HepG2 (cell line): ENCODE data around the gene STYK1. TPM values are rescaled to one million over a fixed set of nuclear protein-coding genes. Genes with fewer than 3 reads are reported as not detected.

Experiments used
- ATF1 ChIP-seq: IDR thresholded peaks from 2 replicates; pipeline ENCODE4 v1.6.1; 2016; ENCODE audit warnings: mild to moderate bottlenecking, control low read depth
- CHCHD3 ChIP-seq: sonication (generic); formaldehyde crosslinking; IDR thresholded peaks from 2 replicates; pipeline ENCODE4 v1.8.0; 2022; ENCODE audit warnings: mild to moderate bottlenecking, missing genetic modification reagents, moderate library complexity
- EEA1 ChIP-seq: sonication (generic); formaldehyde crosslinking; IDR thresholded peaks from 2 replicates; pipeline ENCODE4 v1.5.1; 2020; ENCODE audit warnings: mild to moderate bottlenecking, missing genetic modification reagents, borderline replicate concordance
- ELF4 ChIP-seq: sonication (generic); formaldehyde crosslinking; IDR thresholded peaks from 2 replicates; pipeline ENCODE4 v1.5.0; 2020; ENCODE audit warnings: missing genetic modification reagents, mild to moderate bottlenecking, moderate library complexity, borderline replicate concordance
- FOXP1 ChIP-seq, 2 experiments: fragments of 450-650 bp in 1 of 2; IDR thresholded peaks; 2 replicates each; pipeline ENCODE4 v1.6.1; 2017 to 2018; ENCODE audit warnings: antibody characterized with exemption in 1 of 2
- GATAD1 ChIP-seq: IDR thresholded peaks from 2 replicates; pipeline ENCODE4 v1.6.1; 2016; ENCODE audit warnings: missing genetic modification reagents, missing compliant biosample characterization
- GLI4 ChIP-seq: sonication (generic); formaldehyde crosslinking; IDR thresholded peaks from 2 replicates; pipeline ENCODE4 v1.5.1; 2020; ENCODE audit warnings: missing genetic modification reagents, mild to moderate bottlenecking, moderate library complexity, borderline replicate concordance
- JUNB ChIP-seq: sonication (generic); formaldehyde crosslinking; IDR thresholded peaks from 2 replicates; pipeline ENCODE4 v1.8.0; 2022; ENCODE audit warnings: missing genetic modification reagents, mild to moderate bottlenecking, borderline replicate concordance
- MAF1 ChIP-seq: sonication (generic); formaldehyde crosslinking; IDR thresholded peaks from 2 replicates; pipeline ENCODE4 v1.5.0; 2020; ENCODE audit warnings: missing genetic modification reagents, borderline replicate concordance
- MNT ChIP-seq: fragments of 450-650 bp; IDR thresholded peaks from 2 replicates; pipeline ENCODE4 v1.6.1; 2016
- MXI1 ChIP-seq: IDR thresholded peaks from 3 replicates; pipeline ENCODE4 v1.6.1; 2012; ENCODE audit warnings: low read depth, low read length, inconsistent platforms, borderline replicate concordance
- RNF2 ChIP-seq: fragments of 450-650 bp; conservative IDR thresholded peaks from 2 replicates; pipeline ENCODE4 v1.6.1; 2016; ENCODE audit warnings: low read depth
- SOX5 ChIP-seq: IDR thresholded peaks from 2 replicates; pipeline ENCODE4 v1.6.1; 2016; ENCODE audit warnings: borderline replicate concordance
- TBX2 ChIP-seq: sonication (generic); formaldehyde crosslinking; IDR thresholded peaks from 2 replicates; pipeline ENCODE4 v1.5.0; 2020; ENCODE audit warnings: missing genetic modification reagents, mild to moderate bottlenecking, borderline replicate concordance
- TEAD3 ChIP-seq: optimal IDR thresholded peaks from 2 replicates; pipeline ENCODE3; 2016; ENCODE audit warnings: borderline replicate concordance
- ZBTB1 ChIP-seq: sonication (generic); formaldehyde crosslinking; IDR thresholded peaks from 2 replicates; pipeline ENCODE4 v1.4.0; 2020; ENCODE audit warnings: missing genetic modification reagents, borderline replicate concordance
- ZBTB39 ChIP-seq: sonication (generic); formaldehyde crosslinking; IDR thresholded peaks from 2 replicates; pipeline ENCODE4 v1.5.0; 2020; ENCODE audit warnings: missing genetic modification reagents
- ZNF431 ChIP-seq: sonication (generic); formaldehyde crosslinking; IDR thresholded peaks from 2 replicates; pipeline ENCODE4 v1.9.0; 2022; ENCODE audit warnings: missing genetic modification reagents, low read depth, mild to moderate bottlenecking, borderline replicate concordance
- ZNF724P ChIP-seq: sonication (generic); formaldehyde crosslinking; IDR thresholded peaks from 2 replicates; pipeline ENCODE4 v1.8.0; 2022; ENCODE audit warnings: missing genetic modification reagents, borderline replicate concordance
- ZSCAN21 ChIP-seq: sonication (generic); formaldehyde crosslinking; IDR thresholded peaks from 2 replicates; pipeline ENCODE4 v1.8.0; 2022; ENCODE audit warnings: mild to moderate bottlenecking, missing genetic modification reagents, moderate library complexity, borderline replicate concordance
- polyA plus RNA-seq, 8 experiments: library from polyadenylated mRNA; depleted of rRNA in 3 of 8; stranded (reverse) in 7 of 8; unstranded in 1 of 8; fragments of >200 nt; fragmentation: Illumina TruSeq in 4 of 8; extraction: Trizol in 4 of 8; gene quantifications; 2 replicates each; pipeline versions ENCODE4 v1.2.1 to v1.2.3, GENCODE V29; 2011 to 2016; ENCODE audit warnings: low read depth in 4 of 8, missing spikeins in 1 of 8, mixed read lengths in 1 of 8; ENCODE audit not compliant: insufficient read depth in 1 of 8
- total RNA-seq, 5 experiments: library from RNA; depleted of rRNA; stranded (reverse); fragments of >200 nt; fragmentation: Illumina TruSeq; extraction: Trizol; gene quantifications; 2 replicates each; pipeline ENCODE4 v1.2.3, GENCODE V29; 2016; ENCODE audit warnings: low read depth in 1 of 5
- TF ChIP-seq, protein P1 (sequence below): sonication (generic); formaldehyde crosslinking; IDR thresholded peaks from 2 replicates; pipeline ENCODE4 v1.4.0; 2020; ENCODE audit warnings: mild to moderate bottlenecking, missing genetic modification reagents
- TF ChIP-seq, protein P2 (sequence below): sonication (generic); formaldehyde crosslinking; IDR thresholded peaks from 2 replicates; pipeline ENCODE4 v1.5.1; 2020; ENCODE audit warnings: missing genetic modification reagents, mild to moderate bottlenecking, borderline replicate concordance

Gene STYK1
- total and polyA plus RNA-seq, 2 of the 13 experiments (the other 11 are each of a cell fraction or from before 2014, with no cell fraction given): not detected

DNA sequence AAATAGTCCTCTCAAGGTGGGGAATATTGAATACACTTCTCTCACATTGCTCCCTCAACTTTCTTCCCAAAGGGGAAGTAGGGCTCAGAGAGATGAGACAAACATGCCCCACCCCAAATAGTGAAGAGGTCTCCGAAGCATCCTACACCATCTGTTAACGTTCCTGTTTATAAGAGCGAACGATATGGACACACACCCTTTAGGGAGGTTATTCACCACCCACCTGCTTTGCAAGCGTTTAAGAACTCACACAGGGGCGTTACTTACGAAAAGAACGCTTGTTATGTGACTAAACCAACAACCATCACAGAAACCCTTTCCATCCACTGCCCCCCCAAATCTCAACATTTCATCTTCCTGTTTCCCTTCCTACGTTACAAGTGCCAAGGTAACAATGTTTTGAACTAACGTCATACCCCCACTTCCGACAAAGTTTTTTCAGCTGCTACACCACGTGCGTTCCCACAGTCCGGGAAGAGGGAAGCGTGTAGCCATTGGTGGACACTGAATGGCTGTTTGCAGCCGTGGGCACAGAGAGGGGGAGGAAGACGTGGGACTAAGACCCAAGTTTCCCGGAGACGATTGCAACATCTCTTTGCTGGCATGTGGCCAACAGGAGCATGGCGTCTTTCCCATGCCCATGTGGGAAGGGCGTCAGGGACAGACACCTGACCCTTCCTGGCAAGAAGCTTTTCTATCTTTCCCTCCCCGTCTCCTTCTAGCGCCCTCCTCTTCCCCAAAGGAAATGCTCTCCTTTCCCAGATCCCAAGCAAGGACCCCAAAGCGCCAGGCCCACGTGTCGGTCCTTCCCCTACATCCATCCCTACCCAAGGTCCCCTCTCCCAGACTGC, 48.0 kb upstream of the STYK1 start (continued):
- TF ChIP-seq, protein P1, sequence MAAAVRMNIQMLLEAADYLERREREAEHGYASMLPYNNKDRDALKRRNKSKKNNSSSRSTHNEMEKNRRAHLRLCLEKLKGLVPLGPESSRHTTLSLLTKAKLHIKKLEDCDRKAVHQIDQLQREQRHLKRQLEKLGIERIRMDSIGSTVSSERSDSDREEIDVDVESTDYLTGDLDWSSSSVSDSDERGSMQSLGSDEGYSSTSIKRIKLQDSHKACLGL (CRISPR knock-in tag): peak; percentile 74; the same call in 1 of the 2 replicates
- TF ChIP-seq, protein P2, sequence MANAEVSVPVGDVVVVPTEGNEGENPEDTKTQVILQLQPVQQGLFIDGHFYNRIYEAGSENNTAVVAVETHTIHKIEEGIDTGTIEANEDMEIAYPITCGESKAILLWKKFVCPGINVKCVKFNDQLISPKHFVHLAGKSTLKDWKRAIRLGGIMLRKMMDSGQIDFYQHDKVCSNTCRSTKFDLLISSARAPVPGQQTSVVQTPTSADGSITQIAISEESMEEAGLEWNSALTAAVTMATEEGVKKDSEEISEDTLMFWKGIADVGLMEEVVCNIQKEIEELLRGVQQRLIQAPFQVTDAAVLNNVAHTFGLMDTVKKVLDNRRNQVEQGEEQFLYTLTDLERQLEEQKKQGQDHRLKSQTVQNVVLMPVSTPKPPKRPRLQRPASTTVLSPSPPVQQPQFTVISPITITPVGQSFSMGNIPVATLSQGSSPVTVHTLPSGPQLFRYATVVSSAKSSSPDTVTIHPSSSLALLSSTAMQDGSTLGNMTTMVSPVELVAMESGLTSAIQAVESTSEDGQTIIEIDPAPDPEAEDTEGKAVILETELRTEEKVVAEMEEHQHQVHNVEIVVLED: peak; percentile 28; the same call in 1 of the 2 replicates
- 0 out of 2 replicates have a peak, but pooled peaks have one; percentile 77 for TF ChIP-seq JUNB
- peak; percentile 79 for TF ChIP-seq ATF1 (CRISPR knock-in tag)
- no peak for TF ChIP-seq MAF1 (CRISPR knock-in tag)
- peak; percentile 39; the same call in 1 of the 2 replicates for TF ChIP-seq ELF4 (CRISPR knock-in tag)
- TF ChIP-seq ZSCAN21 (CRISPR knock-in tag): peak; percentile 76; the same call in 1 of the 2 replicates
- TF ChIP-seq RNF2: peak; percentile 56; the same call in 1 of the 2 replicates
- TF ChIP-seq SOX5 (CRISPR knock-in tag): peak; percentile 37; the same call in 1 of the 2 replicates
- TF ChIP-seq MNT: peak; percentile 98
- TF ChIP-seq ZBTB39 (CRISPR knock-in tag): 0 out of 2 replicates have a peak, but pooled peaks have one; percentile 50
- 0 out of 2 replicates have a peak, but pooled peaks have one; percentile 22 for TF ChIP-seq ZNF431 (CRISPR knock-in tag)
- TF ChIP-seq ZBTB1 (CRISPR knock-in tag): no peak
- TF ChIP-seq ZNF724P (CRISPR knock-in tag): no peak
- TF ChIP-seq TEAD3 (CRISPR knock-in tag): peak; percentile 15
- no peak for TF ChIP-seq FOXP1 (IDR thresholded peaks at IDR 0.05)
- 0 out of 2 replicates have a peak, but pooled peaks have one; percentile 10 for TF ChIP-seq FOXP1 (CRISPR knock-in tag; IDR thresholded peaks at IDR 0.05)
- peak; percentile 54; the same call in 1 of the 2 replicates for TF ChIP-seq GATAD1 (CRISPR knock-in tag)
- TF ChIP-seq CHCHD3 (CRISPR knock-in tag): peak; percentile 15; the same call in 1 of the 2 replicates
- TF ChIP-seq MXI1: peak; percentile 89; the same call in 2 of the 3 replicates
- TF ChIP-seq TBX2 (CRISPR knock-in tag): peak; percentile 34
- peak; percentile 71; the same call in 1 of the 2 replicates for TF ChIP-seq GLI4 (CRISPR knock-in tag)
- no peak for TF ChIP-seq EEA1 (CRISPR knock-in tag)
